ENCODE results near the gene PTPRN. TPM values are rescaled to one million over a fixed set of nuclear protein-coding genes. Genes with fewer than 3 reads are reported as not detected.

Gene PTPRN
- total and polyA plus RNA-seq, 9 of the 15 experiments (the other 6 are each of a cell fraction or from before 2014, with no cell fraction given) = 0.15 to 2.4 (median 0.43) TPM; not detected in 1

DNA sequence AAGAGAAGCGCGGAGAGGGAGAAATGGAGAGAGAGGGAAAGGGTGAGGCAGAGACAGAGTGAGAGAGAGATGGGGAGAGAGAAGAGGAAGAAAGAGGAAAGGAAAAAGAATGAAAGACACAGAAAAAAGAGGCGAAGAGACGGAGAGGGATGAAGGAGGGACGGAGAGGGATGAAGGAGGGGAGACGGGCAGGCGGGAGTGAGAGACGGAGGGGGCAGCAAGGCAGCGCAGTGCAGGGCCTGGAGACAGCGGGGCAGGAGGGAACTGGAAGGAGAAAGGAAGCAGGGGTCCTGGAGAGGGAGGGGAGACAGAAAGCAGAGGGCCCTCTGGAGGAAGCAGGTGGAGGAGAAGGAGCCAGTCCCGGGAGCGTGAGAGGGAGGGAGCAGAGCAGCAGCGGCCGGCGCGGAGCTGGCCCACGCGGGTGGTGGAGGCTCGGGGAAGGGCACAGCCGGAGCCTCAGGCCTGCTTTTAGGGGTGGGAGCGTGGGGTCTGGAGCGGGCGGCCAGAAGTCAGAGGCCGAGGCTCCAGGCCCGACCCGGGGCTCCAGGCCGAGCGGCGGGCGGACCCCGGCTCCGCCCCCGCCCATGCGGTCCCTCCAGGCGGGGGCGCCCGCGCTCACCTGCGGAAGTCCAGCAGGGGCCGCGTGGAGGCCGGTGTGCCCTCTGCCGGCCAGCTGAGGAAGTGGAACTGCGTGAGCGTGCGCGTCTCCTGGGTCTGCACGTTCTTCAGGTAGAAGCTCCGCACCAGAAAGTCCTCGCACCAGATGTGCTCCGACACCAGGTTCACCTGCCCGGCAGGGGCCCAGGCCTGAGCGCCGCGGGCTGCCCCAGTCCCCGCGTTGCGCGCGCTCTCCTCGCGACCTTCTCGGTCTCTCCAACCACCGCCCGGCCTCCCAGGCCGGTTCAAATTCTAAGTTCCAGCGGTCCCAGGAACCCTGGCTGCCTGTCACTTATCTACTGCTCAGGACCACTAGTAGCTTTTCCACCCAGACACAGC lies 14.5 kb downstream of the PTPRN start (continued):
- TF ChIP-seq, protein P1, sequence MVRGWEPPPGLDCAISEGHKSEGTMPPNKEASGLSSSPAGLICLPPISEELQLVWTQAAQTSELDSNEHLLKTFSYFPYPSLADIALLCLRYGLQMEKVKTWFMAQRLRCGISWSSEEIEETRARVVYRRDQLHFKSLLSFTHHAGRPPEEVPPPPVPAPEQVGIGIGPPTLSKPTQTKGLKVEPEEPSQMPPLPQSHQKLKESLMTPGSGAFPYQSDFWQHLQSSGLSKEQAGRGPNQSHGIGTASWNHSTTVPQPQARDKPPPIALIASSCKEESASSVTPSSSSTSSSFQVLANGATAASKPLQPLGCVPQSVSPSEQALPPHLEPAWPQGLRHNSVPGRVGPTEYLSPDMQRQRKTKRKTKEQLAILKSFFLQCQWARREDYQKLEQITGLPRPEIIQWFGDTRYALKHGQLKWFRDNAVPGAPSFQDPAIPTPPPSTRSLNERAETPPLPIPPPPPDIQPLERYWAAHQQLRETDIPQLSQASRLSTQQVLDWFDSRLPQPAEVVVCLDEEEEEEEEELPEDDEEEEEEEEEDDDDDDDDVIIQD (CRISPR knock-in tag; IDR thresholded peaks at IDR 0.05) = no peak
- TF ChIP-seq, protein P2, sequence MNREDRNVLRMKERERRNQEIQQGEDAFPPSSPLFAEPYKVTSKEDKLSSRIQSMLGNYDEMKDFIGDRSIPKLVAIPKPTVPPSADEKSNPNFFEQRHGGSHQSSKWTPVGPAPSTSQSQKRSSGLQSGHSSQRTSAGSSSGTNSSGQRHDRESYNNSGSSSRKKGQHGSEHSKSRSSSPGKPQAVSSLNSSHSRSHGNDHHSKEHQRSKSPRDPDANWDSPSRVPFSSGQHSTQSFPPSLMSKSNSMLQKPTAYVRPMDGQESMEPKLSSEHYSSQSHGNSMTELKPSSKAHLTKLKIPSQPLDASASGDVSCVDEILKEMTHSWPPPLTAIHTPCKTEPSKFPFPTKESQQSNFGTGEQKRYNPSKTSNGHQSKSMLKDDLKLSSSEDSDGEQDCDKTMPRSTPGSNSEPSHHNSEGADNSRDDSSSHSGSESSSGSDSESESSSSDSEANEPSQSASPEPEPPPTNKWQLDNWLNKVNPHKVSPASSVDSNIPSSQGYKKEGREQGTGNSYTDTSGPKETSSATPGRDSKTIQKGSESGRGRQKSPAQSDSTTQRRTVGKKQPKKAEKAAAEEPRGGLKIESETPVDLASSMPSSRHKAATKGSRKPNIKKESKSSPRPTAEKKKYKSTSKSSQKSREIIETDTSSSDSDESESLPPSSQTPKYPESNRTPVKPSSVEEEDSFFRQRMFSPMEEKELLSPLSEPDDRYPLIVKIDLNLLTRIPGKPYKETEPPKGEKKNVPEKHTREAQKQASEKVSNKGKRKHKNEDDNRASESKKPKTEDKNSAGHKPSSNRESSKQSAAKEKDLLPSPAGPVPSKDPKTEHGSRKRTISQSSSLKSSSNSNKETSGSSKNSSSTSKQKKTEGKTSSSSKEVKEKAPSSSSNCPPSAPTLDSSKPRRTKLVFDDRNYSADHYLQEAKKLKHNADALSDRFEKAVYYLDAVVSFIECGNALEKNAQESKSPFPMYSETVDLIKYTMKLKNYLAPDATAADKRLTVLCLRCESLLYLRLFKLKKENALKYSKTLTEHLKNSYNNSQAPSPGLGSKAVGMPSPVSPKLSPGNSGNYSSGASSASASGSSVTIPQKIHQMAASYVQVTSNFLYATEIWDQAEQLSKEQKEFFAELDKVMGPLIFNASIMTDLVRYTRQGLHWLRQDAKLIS (CRISPR knock-in tag; IDR thresholded peaks at IDR 0.05) = 0 out of 2 replicates have a peak, but pooled peaks have one; percentile 55
- TF ChIP-seq, protein P3, sequence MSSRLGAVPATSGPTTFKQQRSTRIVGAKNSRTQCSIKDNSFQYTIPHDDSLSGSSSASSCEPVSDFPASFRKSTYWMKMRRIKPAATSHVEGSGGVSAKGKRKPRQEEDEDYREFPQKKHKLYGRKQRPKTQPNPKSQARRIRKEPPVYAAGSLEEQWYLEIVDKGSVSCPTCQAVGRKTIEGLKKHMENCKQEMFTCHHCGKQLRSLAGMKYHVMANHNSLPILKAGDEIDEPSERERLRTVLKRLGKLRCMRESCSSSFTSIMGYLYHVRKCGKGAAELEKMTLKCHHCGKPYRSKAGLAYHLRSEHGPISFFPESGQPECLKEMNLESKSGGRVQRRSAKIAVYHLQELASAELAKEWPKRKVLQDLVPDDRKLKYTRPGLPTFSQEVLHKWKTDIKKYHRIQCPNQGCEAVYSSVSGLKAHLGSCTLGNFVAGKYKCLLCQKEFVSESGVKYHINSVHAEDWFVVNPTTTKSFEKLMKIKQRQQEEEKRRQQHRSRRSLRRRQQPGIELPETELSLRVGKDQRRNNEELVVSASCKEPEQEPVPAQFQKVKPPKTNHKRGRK (tag; IDR thresholded peaks at IDR 0.05) = peak; percentile 82
- TF ChIP-seq POLR2A (conservative IDR thresholded peaks at IDR 0.05) (peak; percentile 72; the same call in 1 of the 2 replicates), HDAC8 (tag; IDR thresholded peaks at IDR 0.05) (no peak), ZEB2 (IDR thresholded peaks at IDR 0.05) (peak; percentile 61; the same call in 1 of the 2 replicates), ELF2 (CRISPR knock-in tag; IDR thresholded peaks at IDR 0.05) (peak; percentile 88), PHF20 (IDR thresholded peaks at IDR 0.05; ENCODE audit: partially characterized antibody) (no peak), MAZ (CRISPR knock-in tag; conservative IDR thresholded peaks at IDR 0.05 in 1 of 2, IDR thresholded peaks at IDR 0.05 in 1 of 2) (peak; percentile 91 to 94)
- TF ChIP-seq, protein P4, sequence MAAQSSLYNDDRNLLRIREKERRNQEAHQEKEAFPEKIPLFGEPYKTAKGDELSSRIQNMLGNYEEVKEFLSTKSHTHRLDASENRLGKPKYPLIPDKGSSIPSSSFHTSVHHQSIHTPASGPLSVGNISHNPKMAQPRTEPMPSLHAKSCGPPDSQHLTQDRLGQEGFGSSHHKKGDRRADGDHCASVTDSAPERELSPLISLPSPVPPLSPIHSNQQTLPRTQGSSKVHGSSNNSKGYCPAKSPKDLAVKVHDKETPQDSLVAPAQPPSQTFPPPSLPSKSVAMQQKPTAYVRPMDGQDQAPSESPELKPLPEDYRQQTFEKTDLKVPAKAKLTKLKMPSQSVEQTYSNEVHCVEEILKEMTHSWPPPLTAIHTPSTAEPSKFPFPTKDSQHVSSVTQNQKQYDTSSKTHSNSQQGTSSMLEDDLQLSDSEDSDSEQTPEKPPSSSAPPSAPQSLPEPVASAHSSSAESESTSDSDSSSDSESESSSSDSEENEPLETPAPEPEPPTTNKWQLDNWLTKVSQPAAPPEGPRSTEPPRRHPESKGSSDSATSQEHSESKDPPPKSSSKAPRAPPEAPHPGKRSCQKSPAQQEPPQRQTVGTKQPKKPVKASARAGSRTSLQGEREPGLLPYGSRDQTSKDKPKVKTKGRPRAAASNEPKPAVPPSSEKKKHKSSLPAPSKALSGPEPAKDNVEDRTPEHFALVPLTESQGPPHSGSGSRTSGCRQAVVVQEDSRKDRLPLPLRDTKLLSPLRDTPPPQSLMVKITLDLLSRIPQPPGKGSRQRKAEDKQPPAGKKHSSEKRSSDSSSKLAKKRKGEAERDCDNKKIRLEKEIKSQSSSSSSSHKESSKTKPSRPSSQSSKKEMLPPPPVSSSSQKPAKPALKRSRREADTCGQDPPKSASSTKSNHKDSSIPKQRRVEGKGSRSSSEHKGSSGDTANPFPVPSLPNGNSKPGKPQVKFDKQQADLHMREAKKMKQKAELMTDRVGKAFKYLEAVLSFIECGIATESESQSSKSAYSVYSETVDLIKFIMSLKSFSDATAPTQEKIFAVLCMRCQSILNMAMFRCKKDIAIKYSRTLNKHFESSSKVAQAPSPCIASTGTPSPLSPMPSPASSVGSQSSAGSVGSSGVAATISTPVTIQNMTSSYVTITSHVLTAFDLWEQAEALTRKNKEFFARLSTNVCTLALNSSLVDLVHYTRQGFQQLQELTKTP (IDR thresholded peaks at IDR 0.05; ENCODE audit: low read depth in 1 of 2, partially characterized antibody in 2 of 2) = no peak
